Measurements from ENCODE around the gene THEM5. TPM values are rescaled to one million over a fixed set of nuclear protein-coding genes. Genes with fewer than 3 reads are reported as not detected.
A peak's percentile ranks its signal among the peaks of the same experiment; 100 is the strongest.
"Not testable (repeated sequence)": the region's sequence is repeated elsewhere in the genome, so short reads cannot be mapped to it uniquely, and the experiment has no call there.

THEM5 gene
- total and polyA plus RNA-seq, 7 donors, result not detected

GRCh38 chr1:151887028-151887427 lies 33.5 kb upstream of the THEM5 start:
- 36 to 59% (median 50%) methylated on average over 1 of the region's 1 CpG for WGBS, 3 donors
- Histone ChIP-seq H3K4me1 (no peaks in the 10 kb centered on the region), H3K27me3 (ENCODE audit: insufficient read depth in 3 of 3, low read length in 2 of 3) (no peaks in the 10 kb centered on the region), H3K4me3 (no peak overlapping the region), H3K27ac (no peak overlapping the region), H3K9me3 (peaks cover 3% of the 10 kb centered on the region), H3K36me3 (ENCODE audit: insufficient read depth in 1 of 2, low read depth in 1 of 2) (peaks cover 3 to 68% of the 10 kb centered on the region in 2 donors)
- no peak for TF ChIP-seq CTCF (IDR thresholded peaks at IDR 0.05)
- intact Hi-C loops (cut with DNase I), result no loop called here
- ATAC-seq, result peak in 3 of 4 donors; percentile 21 to 54 (median 30)
- no peak for DNase-seq

- H3K4me1 ChIP-seq, result no peaks in the 10 kb centered on the region
- ATAC-seq, result no peak
- no peak for TF ChIP-seq CTCF (IDR thresholded peaks at IDR 0.05)
- H3K36me3 ChIP-seq (ENCODE audit: insufficient read depth in 1 of 2, low read depth in 1 of 2), result peaks cover 3 to 53% of the 10 kb centered on the region in 2 donors
- no peaks in the 10 kb centered on the region for H3K27me3 ChIP-seq (ENCODE audit: insufficient read depth in 3 of 3, low read length in 2 of 3)
- H3K4me3 ChIP-seq, result no peak overlapping the region
- DNase-seq, result no peak
- WGBS, 3 donors, result 81 to 86% (median 83%) methylated on average over 1 of the region's 1 CpG
- intact Hi-C loops (cut with DNase I), result no loop called here
- H3K27ac ChIP-seq, result no peak overlapping the region
- H3K9me3 ChIP-seq, result peaks cover 3% of the 10 kb centered on the region
Observed at GRCh38 chr1:151885479-151885878, 32.0 kb upstream of the THEM5 start.

GRCh38 chr1:151884879-151885278 lies 31.4 kb upstream of the THEM5 start:
- H3K9me3 ChIP-seq; intact Hi-C loops (cut with DNase I); H3K4me3 ChIP-seq; H3K4me1 ChIP-seq; ATAC-seq; H3K27ac ChIP-seq; DNase-seq; H3K27me3 ChIP-seq (ENCODE audit: insufficient read depth in 3 of 3, low read length in 2 of 3): not testable (repeated sequence)
- WGBS, 3 donors, result 98 to 100% (median 99%) methylated on average over 5 of the region's 5 CpGs
- peaks cover 3 to 48% of the 10 kb centered on the region in 2 donors for H3K36me3 ChIP-seq (ENCODE audit: insufficient read depth in 1 of 2, low read depth in 1 of 2)

GRCh38 chr1:151884445-151884844 lies 30.9 kb upstream of the THEM5 start:
- H3K36me3 ChIP-seq (ENCODE audit: insufficient read depth in 1 of 2, low read depth in 1 of 2), result peaks cover under 1 to 44% of the 10 kb centered on the region in 2 donors
- H3K4me1 ChIP-seq; DNase-seq; ATAC-seq; H3K27ac ChIP-seq; intact Hi-C loops (cut with DNase I); H3K9me3 ChIP-seq; H3K27me3 ChIP-seq (ENCODE audit: insufficient read depth in 3 of 3, low read length in 2 of 3); H3K4me3 ChIP-seq: not testable (repeated sequence)
- 98 to 100% (median 100%) methylated on average over 3 of the region's 3 CpGs for WGBS, 3 donors

- H3K4me3 ChIP-seq; DNase-seq; H3K4me1 ChIP-seq; H3K27ac ChIP-seq; intact Hi-C loops (cut with DNase I); H3K27me3 ChIP-seq (ENCODE audit: insufficient read depth in 3 of 3, low read length in 2 of 3); H3K9me3 ChIP-seq; ATAC-seq: not testable (repeated sequence)
- WGBS, 3 donors, result 90 to 99% (median 96%) methylated on average over 4 of the region's 4 CpGs
- peaks cover 0 to 38% of the 10 kb centered on the region in 2 donors for H3K36me3 ChIP-seq (ENCODE audit: insufficient read depth in 1 of 2, low read depth in 1 of 2)
Observed at GRCh38 chr1:151883898-151884297, 30.4 kb upstream of the THEM5 start.

- H3K4me1 ChIP-seq; H3K27me3 ChIP-seq (ENCODE audit: insufficient read depth in 3 of 3, low read length in 2 of 3); intact Hi-C loops (cut with DNase I); H3K9me3 ChIP-seq; H3K27ac ChIP-seq; H3K4me3 ChIP-seq; ATAC-seq; DNase-seq: not testable (repeated sequence)
- H3K36me3 ChIP-seq (ENCODE audit: insufficient read depth in 1 of 2, low read depth in 1 of 2), result peaks cover 0 to 28% of the 10 kb centered on the region in 2 donors
- 96 to 98% (median 97%) methylated on average over 5 of the region's 5 CpGs for WGBS, 3 donors
Observed at GRCh38 chr1:151882918-151883317, 29.4 kb upstream of the THEM5 start.

- no peak overlapping the region for H3K4me3 ChIP-seq
- no peak overlapping the region for H3K27ac ChIP-seq
- intact Hi-C loops (cut with DNase I), result no loop called here
- H3K4me1 ChIP-seq, result no peaks in the 10 kb centered on the region
- ATAC-seq, result no peak
- TF ChIP-seq CTCF (IDR thresholded peaks at IDR 0.05), result no peak
- no peak for DNase-seq
- no peaks in the 10 kb centered on the region for H3K27me3 ChIP-seq (ENCODE audit: insufficient read depth in 3 of 3, low read length in 2 of 3)
- H3K9me3 ChIP-seq, result peaks cover 3% of the 10 kb centered on the region
- H3K36me3 ChIP-seq (ENCODE audit: insufficient read depth in 1 of 2, low read depth in 1 of 2), result peaks cover 0 to 24% of the 10 kb centered on the region in 2 donors
- 94 to 98% (median 96%) methylated on average over 2 of the region's 2 CpGs for WGBS, 3 donors
Observed at GRCh38 chr1:151882466-151882865, 29.0 kb upstream of the THEM5 start.

Measured in psoas muscle (tissue), 8 donors.